Measurements from ENCODE around the gene FOXA1. TPM values are rescaled to one million over a fixed set of nuclear protein-coding genes. Genes with fewer than 3 reads are reported as not detected.

The FOXA1 gene
- total RNA-seq, 1 experiment from 2014 or later = 0.07 TPM

GRCh38 chr14:37584211-37585100 lies 10.6 kb downstream of the FOXA1 start:
- peak; percentile 45 for DNase-seq
- Mint-ChIP-seq H3K4me1 (peaks cover 18 to 43% of the 10 kb centered on the region in 2 experiments), H3K9me3 (peaks cover 0 to 5% of the 10 kb centered on the region in 2 experiments; a peak in 4 of 5 replicates), H3K27ac (peak overlapping the region in 1 of 3 experiments; percentile 40; a peak in 1 of 7 replicates), H3K4me3 (peak overlapping the region in 1 of 2 experiments; percentile 68; a peak in 3 of 5 replicates), H3K27me3 (ENCODE audit: low read depth) (peaks cover 99% of the 10 kb centered on the region), H3K36me3 (ENCODE audit: insufficient read depth in 1 of 3, low read depth in 3 of 3) (no peaks in the 10 kb centered on the region)
- Histone ChIP-seq H2AFZ (ENCODE audit: low read length) (no peak overlapping the region), H3K18ac (ENCODE audit: insufficient read length, low read depth, low read length) (no peak overlapping the region), H2BK5ac (ENCODE audit: insufficient read length, low read length) (no peak overlapping the region), H3K79me1 (ENCODE audit: insufficient read depth, low read depth, low read length, poor library complexity, severe bottlenecking) (no peaks in the 10 kb centered on the region), H2BK120ac (ENCODE audit: low read depth, low read length, poor library complexity, severe bottlenecking) (no peak overlapping the region), H2BK12ac (ENCODE audit: insufficient read length, low read depth, low read length) (no peak overlapping the region), H4K20me1 (ENCODE audit: control insufficient read depth, insufficient read depth, insufficient read length) (no peaks in the 10 kb centered on the region), H3K56ac (ENCODE audit: insufficient read length, low read depth, low read length) (no peak overlapping the region), H3T11ph (ENCODE audit: low read length) (no peak overlapping the region), H3K27ac (ENCODE audit: insufficient read length, low read depth, low read length) (no peak overlapping the region), H3K14ac (ENCODE audit: insufficient read depth, low read length) (no peak overlapping the region), H3K4ac (ENCODE audit: low read depth, low read length) (no peak overlapping the region), H3K4me2 (ENCODE audit: insufficient read depth, insufficient read length, low read length) (peak overlapping the region; percentile 55), H3K4me1 (ENCODE audit: insufficient read depth, low read length) (peaks cover 3% of the 10 kb centered on the region; the same call in 1 of the 2 replicates), H2BK15ac (ENCODE audit: low read depth, low read length) (no peak overlapping the region), H3K79me2 (ENCODE audit: insufficient read depth, low read length) (no peaks in the 10 kb centered on the region), H2AK5ac (ENCODE audit: insufficient read length, low read length) (no peak overlapping the region), H3K9ac (ENCODE audit: extremely low read depth, insufficient read length, low read length) (no peak overlapping the region), H3K23me2 (ENCODE audit: insufficient read length, low read depth, low read length, poor library complexity, severe bottlenecking) (peaks cover 10% of the 10 kb centered on the region), H4K8ac (replicated peaks; ENCODE audit: insufficient read length, low read depth, low read length) (no peak overlapping the region), H3K27me3 (ENCODE audit: insufficient read depth, low read length) (peaks cover 66% of the 10 kb centered on the region), H4K91ac (ENCODE audit: insufficient read length, low read depth, low read length) (no peak overlapping the region), H4K5ac (ENCODE audit: insufficient read length, low read depth, low read length) (no peak overlapping the region), H3K23ac (ENCODE audit: insufficient read length, low read depth, low read length) (no peak overlapping the region), H3K9me3 (ENCODE audit: control insufficient read depth, low read depth, low read length) (no peaks in the 10 kb centered on the region), H2BK20ac (ENCODE audit: low read depth, low read length, poor library complexity, severe bottlenecking) (no peak overlapping the region)
- TF ChIP-seq CTCF (conservative IDR thresholded peaks at IDR 0.05) = no peak
- WGBS (ENCODE audit: extremely low coverage, insufficient read length, low lambda C conversion rate) = no CpG with 5 or more reads among the region's 62 CpGs
